Endothelial cell of umbilical vein (primary cell): ENCODE results near the gene RASAL2. TPM values are rescaled to one million over a fixed set of nuclear protein-coding genes. Genes with fewer than 3 reads are reported as not detected.
A peak's percentile ranks its signal among the peaks of the same experiment; 100 is the strongest.

ENCODE experiments used
- BruUV-seq: library from RNA; stranded (reverse); fragments of 400-500 nt; replicated peaks from 2 replicates; lab custom pipeline; 2021; lab: Mats Ljungman, UMichigan
- CTCF ChIA-PET: fragments of 300-600, 350-600 bp; sonication (Branson Sonifier 250); formaldehyde crosslinking; loops from one replicate; lab custom pipeline; 2021; ENCODE audit warnings: antibody characterized with exemption, inconsistent platforms; lab: Charles Lee
- POLR2A ChIA-PET: fragments of 300-600, 350-600 bp; sonication (Branson Sonifier 250); formaldehyde crosslinking; loops from one replicate; lab custom pipeline; 2021; ENCODE audit warnings: antibody characterized with exemption, inconsistent platforms; lab: Charles Lee
- DNase-seq: peaks from one replicate; pipeline ENCODE4 v3.0.0-alpha.2; 2011; ENCODE audit warnings: low read depth, low spot score
- FAIRE-seq: peaks from 2 replicates; lab custom pipeline; 2011; peaks lifted over from hg19 to GRCh38; lab: Jason Lieb, UNC
- H2AFZ ChIP-seq: 2 replicates; pipeline ENCODE4 v1.6.0; 2012; ENCODE audit warnings: low read depth, low read length, control low read depth, inconsistent platforms
- H3K27ac ChIP-seq: 2 replicates; pipeline ENCODE4 v1.5.1; 2011; ENCODE audit warnings: low read depth, mild to moderate bottlenecking, control low read depth, low read length, moderate library complexity; ENCODE audit not compliant: insufficient read depth
- H3K27me3 ChIP-seq, 2 experiments: 2 replicates each; pipeline versions ENCODE4 v1.6.0 to v1.6.1; 2011; ENCODE audit warnings: low read length in 2 of 2, mixed read lengths in 1 of 2; ENCODE audit not compliant: control insufficient read depth in 2 of 2, insufficient read depth in 2 of 2
- H3K36me3 ChIP-seq, 2 experiments: 2 replicates in 1 of 2; 3 replicates in 1 of 2; pipeline ENCODE4 v1.5.1; 2011; ENCODE audit warnings: low read length in 2 of 2, mild to moderate bottlenecking in 1 of 2, moderate library complexity in 1 of 2; ENCODE audit not compliant: control insufficient read depth in 2 of 2, insufficient read depth in 2 of 2; ENCODE audit errors: extremely low read depth in 1 of 2
- H3K4me1 ChIP-seq: 3 replicates; pipeline ENCODE4 v1.5.1; 2011; ENCODE audit warnings: mild to moderate bottlenecking, low read length; ENCODE audit not compliant: control insufficient read depth, insufficient read depth; ENCODE audit errors: extremely low read depth
- H3K4me2 ChIP-seq: 2 replicates; pipeline ENCODE4 v1.6.1; 2011; ENCODE audit warnings: low read length, control low read depth, mixed read lengths; ENCODE audit not compliant: insufficient read depth
- H3K4me3 ChIP-seq, 3 experiments: fragments of 200-600 bp in 1 of 3; sonication (generic), shearing (Covaris generic) in 1 of 3; replicated peaks in 1 of 3; 2 replicates each; pipeline ENCODE4 v1.5.1; 2011 to 2016; ENCODE audit warnings: control low read depth in 3 of 3, low read length in 3 of 3, mild to moderate bottlenecking in 2 of 3, inconsistent platforms in 1 of 3, low read depth in 1 of 3, moderate library complexity in 1 of 3; ENCODE audit not compliant: insufficient read depth in 1 of 3
- H3K79me2 ChIP-seq: 2 replicates; pipeline ENCODE4 v1.6.0; 2012; ENCODE audit warnings: low read length, inconsistent platforms; ENCODE audit not compliant: control insufficient read depth, insufficient read depth
- H3K9ac ChIP-seq: replicated peaks from 2 replicates; pipeline ENCODE3; 2011; ENCODE audit warnings: low read length, control low read depth; ENCODE audit not compliant: insufficient read depth; ENCODE audit errors: extremely low read depth
- H3K9me1 ChIP-seq: replicated peaks from 3 replicates; pipeline ENCODE4 v1.6.0; 2011; ENCODE audit warnings: mild to moderate bottlenecking, low read length; ENCODE audit not compliant: control insufficient read depth, insufficient read depth; ENCODE audit errors: extremely low read depth
- H3K9me3 ChIP-seq: replicated peaks from 2 replicates; pipeline ENCODE4 v1.5.1; 2012; ENCODE audit warnings: low read length, inconsistent platforms; ENCODE audit not compliant: control insufficient read depth, insufficient read depth
- H4K20me1 ChIP-seq: replicated peaks from 2 replicates; pipeline ENCODE3; 2011; ENCODE audit warnings: mild to moderate bottlenecking, low read length; ENCODE audit not compliant: control insufficient read depth, insufficient read depth; ENCODE audit errors: extremely low read depth
- CTCF ChIP-seq, 2 donors: IDR thresholded peaks; 1 replicate in 1 of 2; 2 replicates in 1 of 2; pipeline ENCODE4 v1.5.1; 2011; ENCODE audit warnings: low read length in 2 of 2, mild to moderate bottlenecking in 2 of 2, moderate library complexity in 2 of 2, control low read depth in 1 of 2, inconsistent platforms in 1 of 2, low read depth in 1 of 2; ENCODE audit not compliant: insufficient read depth in 1 of 2; ENCODE audit errors: extremely low read depth in 1 of 2
- EZH2 ChIP-seq: IDR thresholded peaks from 2 replicates; pipeline ENCODE4 v1.6.1; 2012; ENCODE audit warnings: borderline replicate concordance, low read depth, mild to moderate bottlenecking, moderate library complexity, low read length, inconsistent platforms; ENCODE audit not compliant: severe bottlenecking
- FOS ChIP-seq: IDR thresholded peaks from 2 replicates; pipeline ENCODE4 v1.6.1; 2011; ENCODE audit warnings: mild to moderate bottlenecking, low read length, moderate library complexity, borderline replicate concordance; ENCODE audit not compliant: insufficient read depth
- GATA2 ChIP-seq: IDR thresholded peaks from 2 replicates; pipeline ENCODE4 v1.7.0; 2011; ENCODE audit warnings: low read depth, mild to moderate bottlenecking, moderate library complexity, mixed read lengths, low read length; ENCODE audit not compliant: insufficient read length, insufficient read depth
- JUN ChIP-seq: IDR thresholded peaks from 2 replicates; pipeline ENCODE4 v1.6.1; 2011; ENCODE audit warnings: borderline replicate concordance, low read depth; ENCODE audit not compliant: insufficient read length, insufficient read depth
- MYC ChIP-seq: IDR thresholded peaks from one replicate; pipeline ENCODE4 v1.6.1; 2011; ENCODE audit warnings: mild to moderate bottlenecking, low read depth, low read length
- POLR2A ChIP-seq: IDR thresholded peaks from 2 replicates; pipeline ENCODE4 v1.6.1; 2012; ENCODE audit warnings: low read depth, mild to moderate bottlenecking, control low read depth, low read length
- POLR2AphosphoS5 ChIP-seq: IDR thresholded peaks from 2 replicates; pipeline ENCODE4 v1.6.1; 2012; ENCODE audit warnings: low read depth, mild to moderate bottlenecking, control low read depth, low read length, moderate library complexity; ENCODE audit not compliant: insufficient read depth
- dilution Hi-C: fragments of 300-500 bp; cut with MboI; formaldehyde crosslinking; loops from one replicate; pipeline ENCODE4 v1.15.0; 2019; ENCODE audit warnings: low sequenced_read_pairs; ENCODE audit not compliant: extremely low pct_ligation_motif_present
- intact Hi-C: fragments of 100-400 bp; cut with micrococcal nuclease; formaldehyde crosslinking; loops from one replicate; pipeline ENCODE4 v1.10.0; 2022
- polyA plus RNA-seq, 4 experiments: library from polyadenylated mRNA; depleted of rRNA in 3 of 4; stranded (reverse) in 3 of 4; unstranded in 1 of 4; fragments of >200 nt; gene quantifications; 2 replicates each; pipeline versions ENCODE4 v1.2.1 to v1.2.3, GENCODE V29; 2011 to 2012; ENCODE audit warnings: missing spikeins in 1 of 4
- total RNA-seq: library from RNA; stranded (reverse); gene quantifications from 2 replicates; pipeline ENCODE4 v1.2.3, GENCODE V29; 2021
- TF ChIP-seq, protein P1 (sequence below): IDR thresholded peaks from 2 replicates; pipeline ENCODE4 v1.6.1; 2011; ENCODE audit not compliant: insufficient read depth, insufficient read length

The RASAL2 gene
- total and polyA plus RNA-seq, 2 donors (not counting 3 experiments of a cell fraction or from before 2014, with no cell fraction given): 12.5 to 15.5 TPM

DNA sequence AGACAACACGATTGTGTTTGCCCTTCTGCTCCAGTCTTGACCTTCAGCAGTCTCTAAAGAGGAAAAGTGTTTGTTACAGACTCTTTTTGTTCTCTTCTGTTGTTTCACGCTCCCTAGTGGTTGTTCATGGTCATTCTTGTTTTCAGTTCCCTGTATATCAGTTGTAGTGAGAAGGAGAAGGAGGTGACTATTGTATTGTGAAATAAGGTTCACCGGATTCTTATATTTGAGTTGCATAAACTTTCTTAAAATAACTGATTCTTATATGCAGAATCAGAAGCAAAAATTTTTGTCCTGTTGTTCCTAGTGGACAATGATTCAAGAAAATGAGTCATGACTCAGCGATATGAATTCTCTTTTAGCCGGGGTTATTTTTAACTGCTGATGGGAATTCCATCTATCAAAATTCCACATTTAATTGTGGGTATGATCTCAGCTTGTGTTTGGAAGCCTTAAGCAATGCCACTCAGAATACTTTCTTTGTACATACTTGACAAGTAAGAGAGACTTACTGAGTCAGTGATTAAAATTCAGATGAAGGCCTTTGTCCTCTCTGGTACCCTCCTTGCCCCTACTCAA, 250.7 kb downstream of the RASAL2 start:
- DNase-seq (peak; percentile 87), FAIRE-seq (peak; percentile 55)
- ChIA-PET CTCF (interaction anchor here (0.7 to 5.7 kb wide), 13 partner anchors 10 to 658 kb away, joined by 3 to 57 read pairs (median 4); no protein-coding TSS in a partner anchor), POLR2A (no interaction called here)
- BruUV-seq: no TSS peak
- Histone ChIP-seq H3K9me3 (no peaks in the 10 kb centered on the region), H3K27me3 (no peaks in the 10 kb centered on the region), H3K9me1 (no peaks in the 10 kb centered on the region), H3K27ac (peak overlapping the region; percentile 72), H3K4me1 (peaks cover 27% of the 10 kb centered on the region), H3K79me2 (no peaks in the 10 kb centered on the region), H4K20me1 (no peaks in the 10 kb centered on the region), H3K9ac (peak overlapping the region; percentile 57), H3K4me2 (peak overlapping the region; percentile 74), H3K4me3 (no peak overlapping the region), H3K36me3 (no peaks in the 10 kb centered on the region), H2AFZ (peak overlapping the region; percentile 75)
- intact Hi-C loops: loop anchor here (2.0 kb wide), 1 partner anchor 34 kb away; no protein-coding TSS in a partner anchor
- dilution Hi-C loops: no loop called here
- TF ChIP-seq, protein P1, sequence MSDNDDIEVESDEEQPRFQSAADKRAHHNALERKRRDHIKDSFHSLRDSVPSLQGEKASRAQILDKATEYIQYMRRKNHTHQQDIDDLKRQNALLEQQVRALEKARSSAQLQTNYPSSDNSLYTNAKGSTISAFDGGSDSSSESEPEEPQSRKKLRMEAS: no peak
- TF ChIP-seq JUN (peak; percentile 78), FOS (peak; percentile 39), POLR2AphosphoS5 (no peak), CTCF (IDR thresholded peaks at IDR 0.05; ENCODE audit: extremely low read depth in 1 of 2, insufficient read depth in 1 of 2, low read depth in 1 of 2, low read length in 2 of 2) (peak; percentile 29 to 50), POLR2A (no peak), GATA2 (no peak), MYC (no peak), EZH2 (no peak)
